NCI-H146 (cell line): ENCODE data around the gene FOXP1.

Experiments
- DNase-seq: peaks from one replicate; lab custom pipeline; 2025; lab: John Stamatoyannopoulos, UW

Gene FOXP1

DNA sequence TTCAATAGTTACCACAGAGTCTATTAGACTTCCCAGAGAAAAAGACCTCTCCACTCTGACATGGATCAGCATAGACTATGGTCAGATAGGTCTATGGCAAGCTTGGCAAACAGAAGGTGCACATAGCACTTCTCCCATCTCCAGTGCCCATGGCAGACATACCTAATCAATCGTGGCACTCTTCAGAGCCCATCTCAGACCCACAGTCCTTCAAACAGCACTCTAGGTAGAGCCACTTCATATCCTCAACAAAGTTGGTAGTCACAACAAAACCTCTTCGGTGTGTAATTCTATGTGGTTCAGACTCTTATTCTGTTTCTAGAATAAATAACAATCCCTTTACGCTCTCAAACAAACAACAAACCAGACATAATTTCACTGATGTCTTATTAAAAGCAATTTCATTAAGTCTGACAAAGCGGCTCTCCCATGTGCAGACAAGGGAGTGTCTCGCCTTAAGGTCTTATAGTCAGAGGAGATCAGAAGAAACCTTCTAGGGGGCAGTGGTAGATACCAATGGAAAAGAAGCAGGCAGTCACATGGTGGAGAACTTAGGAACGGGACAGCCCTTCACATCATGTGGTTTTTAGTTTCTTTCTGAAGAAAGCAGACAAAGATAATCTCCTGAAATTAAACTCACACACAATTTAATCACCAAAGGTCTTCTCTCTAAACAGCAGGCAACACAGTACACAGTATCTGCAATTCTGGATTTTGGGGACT lies 483.4 kb downstream of the FOXP1 start:
- no peak for DNase-seq

DNA sequence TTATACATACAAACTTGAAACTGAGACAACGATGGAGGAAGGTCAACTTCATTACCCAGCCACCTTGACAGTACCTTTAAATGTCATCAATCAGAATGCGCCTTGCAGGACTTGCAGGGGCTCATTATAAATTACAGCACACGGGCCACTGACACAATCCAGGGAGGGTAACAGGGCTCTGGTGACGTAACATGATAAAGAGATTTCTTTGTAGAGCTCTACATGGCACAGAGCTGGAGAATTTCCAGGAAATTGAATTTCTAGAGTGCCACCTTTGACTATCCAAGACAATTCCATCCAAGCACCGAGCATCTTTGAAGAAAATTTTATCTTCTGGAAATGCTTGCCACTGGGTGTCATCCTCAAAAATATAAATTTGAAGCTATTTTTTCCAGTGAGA lies 486.0 kb downstream of the FOXP1 start:
- no peak for DNase-seq

DNA sequence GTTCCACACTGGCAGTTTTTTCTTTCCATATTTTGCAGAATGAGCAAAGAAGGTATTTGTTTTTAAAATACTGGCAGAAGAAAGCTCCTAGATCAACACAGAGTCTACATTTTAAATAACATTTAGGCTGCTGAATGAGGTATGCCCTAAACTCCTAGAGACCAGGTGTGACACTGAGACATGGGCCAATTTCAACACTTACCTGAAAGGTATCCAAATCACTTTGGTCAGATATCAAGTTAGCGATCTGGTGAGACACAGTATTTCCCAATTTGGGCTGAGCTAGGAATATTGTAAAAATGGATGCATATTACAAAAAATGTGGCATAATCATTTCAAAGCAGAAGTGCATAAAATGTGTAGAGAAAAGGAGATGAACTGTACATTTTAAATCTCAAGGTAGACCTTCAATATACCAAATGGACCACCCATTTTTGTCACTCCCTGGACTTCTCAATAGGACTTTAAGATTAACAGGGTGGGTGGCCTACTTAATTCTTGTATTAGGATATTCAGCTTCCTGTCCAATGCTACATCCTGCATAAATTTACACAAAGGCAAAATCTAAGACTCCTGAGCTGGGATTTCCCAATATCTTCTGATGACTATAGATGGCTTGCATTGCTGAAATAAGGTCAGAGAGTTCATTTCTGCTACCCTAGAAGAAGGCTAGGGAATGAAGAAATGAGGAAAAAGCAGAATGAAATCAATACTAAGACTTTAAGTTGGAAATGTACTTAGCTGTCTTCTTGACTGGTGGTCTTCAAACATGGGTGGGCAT lies 487.8 kb downstream of the FOXP1 start:
- DNase-seq: no peak

DNA sequence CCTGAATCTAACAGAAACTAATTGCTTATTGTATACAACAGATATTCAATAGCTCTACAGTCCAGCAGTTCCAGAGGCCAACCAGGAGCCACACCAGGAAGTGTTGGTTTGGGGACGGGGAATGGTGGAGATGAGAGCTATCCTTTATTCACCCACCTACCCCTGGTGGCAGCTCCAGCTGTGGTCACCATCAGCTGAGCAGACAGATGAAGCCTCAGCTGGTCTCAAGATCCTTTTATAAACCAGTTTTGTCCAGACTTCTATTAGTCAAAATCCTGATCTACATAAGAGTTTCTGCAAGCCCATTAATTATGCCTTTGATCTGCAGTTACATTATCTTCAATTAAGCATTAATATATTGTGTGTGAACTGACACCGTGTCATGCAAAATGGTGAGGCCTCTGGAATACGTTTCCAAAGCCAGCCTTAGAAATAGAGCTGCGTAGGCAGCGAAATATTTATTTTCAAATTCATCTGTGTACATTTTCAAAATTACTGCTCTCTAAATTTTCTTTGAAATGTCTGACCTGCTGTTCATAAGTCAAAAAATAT lies 488.8 kb downstream of the FOXP1 start:
- no peak for DNase-seq

DNA sequence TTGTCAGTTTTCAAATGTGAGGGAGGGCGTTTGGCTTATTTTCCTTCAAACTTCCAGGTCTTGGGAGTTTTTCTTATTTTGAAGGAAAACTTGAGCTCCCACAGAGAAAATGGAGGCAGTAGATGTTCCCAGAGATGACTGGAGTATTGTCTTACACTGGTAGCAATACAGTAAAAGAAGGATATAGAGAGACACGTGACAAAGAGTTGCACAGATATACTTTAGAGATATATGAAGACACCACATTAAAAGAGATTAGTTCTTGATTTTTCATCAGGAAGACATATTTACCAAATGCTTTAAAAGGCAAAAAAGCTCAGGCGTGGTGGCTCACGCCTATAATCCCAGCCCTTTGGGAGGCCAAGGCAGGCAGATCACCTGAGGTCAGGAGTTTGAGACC lies 490.9 kb downstream of the FOXP1 start:
- no peak for DNase-seq

DNA sequence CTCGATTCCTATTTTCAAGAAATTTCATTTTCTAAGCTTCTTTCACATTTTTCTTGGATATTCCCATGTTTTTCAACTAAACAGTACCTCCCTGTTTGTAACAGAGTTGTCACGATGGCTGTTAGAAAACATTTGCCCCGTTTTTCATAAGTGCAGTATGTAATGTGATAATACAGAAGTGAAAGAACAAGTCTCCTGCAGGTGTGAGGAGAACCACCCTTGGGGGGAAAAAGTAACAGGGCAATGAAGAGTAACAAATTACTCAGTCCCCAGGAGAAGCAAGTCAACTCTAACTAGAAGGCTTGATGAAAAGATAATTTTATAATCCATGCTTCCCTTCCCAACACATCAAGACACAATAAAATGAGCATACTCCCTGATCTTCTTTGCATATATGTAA lies 493.3 kb downstream of the FOXP1 start:
- no peak for DNase-seq

DNA sequence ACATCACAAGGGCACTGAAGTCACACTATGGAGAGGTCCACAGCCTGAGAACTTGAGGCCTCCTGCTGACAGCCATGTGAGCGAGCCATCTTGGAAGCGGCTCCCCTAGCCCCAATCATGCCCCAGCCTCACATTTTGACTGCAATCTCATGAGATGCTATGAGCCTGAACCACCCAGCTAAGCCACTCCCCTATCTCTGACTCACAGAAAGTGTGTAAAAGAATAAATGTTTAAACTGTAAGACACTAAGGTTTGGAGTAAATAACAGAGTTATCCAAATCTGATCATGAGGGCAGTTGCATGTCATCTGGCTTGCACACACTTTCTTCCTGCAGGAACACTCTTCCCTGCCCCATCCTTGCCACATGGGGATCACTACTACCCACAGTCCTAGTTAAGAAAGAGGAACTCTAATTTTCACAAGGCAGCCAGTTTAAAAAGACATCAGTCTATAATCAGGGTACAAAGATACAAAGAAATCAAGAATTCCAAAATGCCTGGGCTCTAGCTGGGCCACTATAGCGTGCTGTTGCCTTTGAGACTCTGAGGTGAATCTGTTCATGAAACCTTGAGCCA lies 494.2 kb downstream of the FOXP1 start:
- no peak for DNase-seq

DNA sequence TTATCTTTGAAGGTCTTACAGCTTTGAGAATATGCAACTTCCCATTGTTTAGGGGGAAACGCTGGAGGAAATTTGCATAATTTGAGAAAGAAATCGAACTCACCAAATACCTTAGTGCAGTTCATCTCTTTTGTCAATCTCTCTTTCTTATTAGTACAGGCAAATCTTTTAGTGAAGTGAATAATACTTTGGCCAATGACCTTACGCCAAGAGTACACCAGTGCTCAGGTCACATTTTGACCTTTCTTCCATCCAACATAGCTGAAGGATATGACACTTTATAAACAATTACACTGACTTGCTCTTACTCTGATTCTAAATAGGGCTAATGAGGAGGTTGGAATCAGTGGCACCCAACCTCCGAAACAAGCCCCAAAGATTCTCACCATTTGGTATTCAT lies 494.8 kb downstream of the FOXP1 start:
- DNase-seq: no peak

DNA sequence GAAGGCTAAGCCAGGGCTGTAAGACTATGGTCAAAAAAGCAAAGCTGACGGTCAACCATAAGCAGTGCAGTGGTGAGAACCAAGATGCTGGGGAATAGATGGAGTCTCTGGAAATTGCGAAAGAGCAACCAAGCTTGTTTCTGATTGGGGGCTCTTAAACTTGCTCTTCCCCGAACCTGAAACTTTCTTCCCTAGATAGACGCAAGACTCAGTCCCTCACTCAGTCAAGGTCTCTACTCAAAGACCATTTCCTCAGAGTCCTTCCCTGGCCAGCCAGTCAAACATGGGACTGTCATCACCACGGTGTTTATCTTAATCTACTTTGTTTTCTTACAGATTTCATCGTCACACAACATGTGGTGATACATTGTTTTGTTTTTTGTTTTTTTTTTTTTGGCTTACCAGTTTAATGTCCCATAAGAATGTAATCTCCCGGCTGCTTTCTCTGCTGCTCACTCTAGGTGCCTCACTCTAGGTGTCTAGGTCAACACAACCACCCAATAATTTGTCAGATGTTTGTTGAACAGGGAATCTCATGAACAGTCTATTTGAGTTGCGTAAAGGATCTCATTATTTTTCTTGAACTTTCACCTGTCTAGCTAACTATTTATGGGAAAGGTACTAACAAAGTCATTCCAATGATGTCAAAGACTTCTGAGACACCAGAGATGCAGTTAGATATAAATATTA lies 495.4 kb downstream of the FOXP1 start:
- peak; percentile 15 for DNase-seq

DNA sequence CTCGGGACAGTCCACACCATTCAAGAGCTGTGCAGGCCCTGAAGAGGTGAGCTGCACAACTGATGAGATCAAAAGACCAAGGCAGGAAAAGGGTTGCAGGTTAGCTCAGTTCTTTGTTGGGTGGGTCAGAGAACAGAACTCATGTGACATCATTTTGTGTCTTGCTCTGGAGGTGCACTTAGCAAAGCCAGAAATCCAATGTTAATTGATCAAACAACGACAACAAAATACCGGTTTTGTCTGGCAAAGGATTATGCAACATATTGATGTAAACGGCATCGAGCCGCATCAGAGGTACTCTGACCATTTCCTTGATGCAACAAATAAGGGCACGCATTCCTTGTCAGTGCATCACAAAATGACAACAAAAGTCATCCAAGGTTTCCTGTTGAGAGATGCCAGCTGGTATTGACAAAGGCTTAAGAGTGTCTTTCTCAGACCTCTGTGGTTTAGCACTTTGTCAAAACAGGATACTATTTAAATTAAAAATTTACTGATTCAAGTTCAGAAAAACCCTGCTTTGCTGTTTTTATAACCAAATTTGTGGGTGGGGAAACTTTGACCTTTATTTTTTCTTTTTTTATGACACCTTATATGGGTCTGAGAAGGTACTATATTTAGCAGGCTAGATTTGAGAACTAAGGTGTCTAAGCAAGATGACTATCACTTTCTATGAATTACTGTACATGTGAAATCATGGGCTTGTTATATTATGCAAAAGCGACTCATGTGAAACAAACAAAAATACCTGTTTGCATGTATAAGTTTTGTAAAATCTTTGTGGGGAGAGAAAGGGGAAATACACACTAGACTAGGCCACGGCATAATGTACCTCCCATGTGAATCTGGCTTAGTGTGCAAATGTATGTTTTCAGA lies 496.1 kb downstream of the FOXP1 start:
- DNase-seq: no peak

DNA sequence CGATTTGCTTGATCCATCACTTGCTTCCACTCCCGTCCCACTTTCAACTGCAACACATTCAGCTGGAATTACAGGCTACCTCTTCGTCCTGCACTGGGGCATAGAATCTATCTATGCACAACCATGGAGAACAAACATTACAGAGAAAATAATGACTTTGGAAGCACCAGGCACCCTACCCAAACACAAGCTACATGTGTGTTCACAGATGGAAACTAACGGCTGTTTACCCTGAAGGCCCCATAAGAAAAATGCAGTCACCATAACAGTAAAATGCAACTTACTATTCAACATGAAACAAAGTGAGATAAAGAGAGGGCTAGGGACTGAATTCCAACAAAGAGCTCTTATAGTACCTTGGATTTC lies 496.8 kb downstream of the FOXP1 start:
- DNase-seq: no peak

DNA sequence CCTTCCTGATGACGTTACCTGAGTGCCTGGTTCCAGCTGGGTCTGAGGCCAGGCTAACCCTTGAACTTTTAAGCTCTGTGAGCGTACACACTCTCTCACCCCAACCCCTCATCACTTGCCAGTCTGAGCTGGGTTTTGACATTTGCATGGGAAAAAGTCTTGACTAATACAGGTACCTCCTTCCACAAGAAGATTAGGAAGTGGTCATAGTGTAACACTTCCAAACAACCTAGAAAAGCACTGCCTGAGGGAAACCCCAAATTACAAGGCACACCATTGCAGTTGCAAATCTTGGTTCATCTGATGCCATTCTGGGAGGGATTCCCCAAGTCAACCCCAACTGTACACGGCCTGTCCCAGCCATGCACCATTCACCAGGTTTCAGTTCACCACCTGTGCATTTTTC lies 499.8 kb downstream of the FOXP1 start:
- DNase-seq: no peak

DNA sequence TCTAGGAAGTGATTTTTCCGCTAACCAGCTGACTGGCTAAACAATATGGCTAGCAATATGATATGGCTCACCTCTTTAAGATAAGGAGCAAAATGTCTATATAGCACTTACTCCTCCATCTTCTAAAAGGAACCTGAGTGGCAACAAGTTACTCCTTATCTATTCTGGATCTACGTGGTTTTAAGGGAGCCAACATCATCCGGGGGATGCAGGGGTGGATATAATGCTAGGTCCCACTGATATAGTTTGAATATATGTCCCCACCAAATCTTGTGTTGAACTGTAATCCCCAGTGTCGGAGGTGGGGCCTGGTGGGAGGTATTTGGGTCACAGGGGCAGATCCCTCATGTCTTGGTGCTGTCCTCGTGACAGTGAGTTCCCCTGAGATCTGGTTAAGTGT lies 500.7 kb downstream of the FOXP1 start:
- no peak for DNase-seq

DNA sequence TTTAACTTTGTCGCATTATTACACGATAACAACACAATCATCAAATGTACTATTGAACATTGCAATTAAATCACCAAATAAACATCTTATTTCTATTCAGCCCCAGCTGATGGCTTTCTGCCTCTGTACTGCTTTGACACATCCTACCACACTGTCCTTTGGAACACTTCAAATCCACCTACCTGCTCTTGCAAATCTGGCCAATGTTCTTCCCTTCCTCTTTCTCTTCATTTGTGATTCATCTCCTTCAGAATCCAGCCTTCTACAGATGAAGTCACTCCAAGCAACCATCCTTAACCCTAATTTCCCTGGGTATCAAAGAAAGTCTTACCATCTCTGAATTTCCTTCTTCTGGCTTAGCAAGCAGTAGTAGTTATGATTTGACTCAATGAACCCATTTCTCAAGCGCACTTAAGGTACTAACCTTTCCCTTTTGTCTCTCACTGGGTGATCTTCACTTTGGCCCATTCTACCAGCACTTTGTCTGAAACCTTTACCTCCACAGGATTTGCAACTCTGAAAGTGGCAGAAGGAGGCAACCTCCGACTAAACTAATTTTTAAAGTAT lies 502.9 kb downstream of the FOXP1 start:
- no peak for DNase-seq

DNA sequence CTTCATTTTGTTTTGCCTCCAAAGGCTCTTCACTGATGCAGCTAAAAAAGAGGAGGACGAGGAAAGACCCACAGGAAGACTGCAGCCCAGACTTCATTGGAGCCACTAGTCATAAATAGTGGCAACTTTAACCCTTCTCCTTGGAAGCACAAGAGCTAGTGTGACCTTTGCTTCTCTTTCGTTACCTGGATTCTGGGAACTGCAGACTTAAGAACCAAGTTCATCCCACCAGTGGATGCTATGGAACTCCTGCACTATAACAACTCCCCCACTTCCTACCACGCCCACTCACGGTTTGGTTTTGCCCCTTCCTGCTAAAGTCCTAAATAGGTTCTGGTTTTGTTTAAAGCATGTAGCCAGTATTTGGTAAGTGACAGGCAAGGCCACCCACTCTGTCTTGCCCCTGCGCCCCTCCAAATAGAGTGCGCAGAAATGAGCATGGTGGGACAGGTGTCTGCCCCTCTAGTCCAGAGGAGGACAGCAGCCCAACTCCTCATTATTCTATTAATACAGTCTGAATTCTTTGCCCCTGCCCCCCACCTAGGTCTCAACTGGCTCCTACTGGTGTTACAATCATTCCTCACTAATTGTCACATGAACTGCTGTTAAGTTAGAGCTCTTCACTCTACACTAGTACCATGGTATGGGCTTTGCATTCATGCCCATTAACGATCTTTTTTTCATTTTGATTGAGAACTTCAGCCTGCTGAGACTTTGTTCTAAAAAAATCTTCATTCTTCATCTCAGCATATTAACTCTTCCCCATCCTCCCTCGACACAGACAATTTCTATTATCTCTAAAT lies 504.6 kb downstream of the FOXP1 start:
- DNase-seq: no peak

DNA sequence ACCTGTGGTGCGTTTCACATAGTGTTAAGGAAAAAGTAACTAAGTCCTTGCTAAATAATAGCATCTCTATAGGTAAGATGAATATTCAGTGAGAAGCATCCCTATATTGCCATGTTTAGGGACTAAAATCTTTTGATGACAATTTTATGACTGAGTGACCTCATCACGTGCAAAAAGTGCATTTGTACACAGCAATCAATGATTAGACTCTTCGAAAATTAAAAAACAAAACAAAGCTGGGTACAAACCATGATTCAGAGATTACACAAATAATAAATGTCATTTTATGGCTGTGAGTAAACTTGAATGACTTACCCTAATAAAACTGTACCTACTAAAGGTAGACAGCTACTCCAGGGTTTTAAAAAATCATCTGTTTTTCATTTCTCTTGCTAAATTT lies 505.3 kb downstream of the FOXP1 start:
- no peak for DNase-seq

DNA sequence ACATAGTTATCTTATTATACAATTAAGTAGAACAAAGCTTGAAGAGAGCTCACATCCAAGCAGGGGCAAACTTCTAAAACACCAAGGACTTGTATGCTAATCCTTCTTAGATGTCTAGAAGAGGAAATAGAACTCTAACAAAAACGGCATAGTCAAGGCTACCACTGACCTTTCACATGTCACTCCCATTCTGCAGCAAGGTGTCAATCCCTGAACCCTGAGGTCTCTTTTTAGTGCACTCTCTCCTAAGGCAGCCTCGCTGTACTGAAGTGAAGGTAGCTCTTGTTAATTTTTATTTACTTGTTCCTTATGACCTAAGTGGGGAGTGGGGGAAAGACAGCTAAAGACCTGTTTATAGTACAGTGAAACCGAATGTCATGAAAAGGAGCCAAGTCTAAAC lies 506.5 kb downstream of the FOXP1 start:
- no peak for DNase-seq

DNA sequence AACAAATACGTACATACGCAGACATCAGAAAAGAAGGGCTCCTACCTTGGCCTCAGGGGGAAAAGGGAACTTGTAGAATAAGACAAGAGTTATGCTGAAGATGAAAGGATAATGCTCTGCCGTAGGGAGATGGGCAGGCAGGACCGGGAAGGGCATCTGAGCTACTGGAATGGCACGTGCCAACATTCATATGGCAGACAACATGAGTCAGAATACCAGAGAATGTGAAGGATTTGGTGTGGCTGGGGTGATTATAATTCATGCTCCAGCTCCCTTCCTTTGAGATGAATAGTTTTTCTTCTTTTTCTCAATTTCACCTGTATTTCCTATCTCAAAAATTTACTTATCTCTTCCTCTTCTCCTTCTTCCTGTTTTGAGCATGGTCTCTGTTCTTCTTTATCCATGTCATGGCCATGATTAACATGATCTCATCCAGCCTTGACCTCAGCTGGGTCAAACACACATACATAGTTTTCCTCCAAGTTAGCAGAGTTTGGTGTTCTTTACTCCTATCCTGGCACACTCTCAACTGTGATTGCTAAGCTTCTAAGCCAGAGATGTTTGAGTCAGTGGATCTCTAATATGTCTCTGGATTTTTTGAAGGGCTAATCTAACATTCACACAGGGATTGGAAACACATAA lies 507.0 kb downstream of the FOXP1 start:
- no peak for DNase-seq

DNA sequence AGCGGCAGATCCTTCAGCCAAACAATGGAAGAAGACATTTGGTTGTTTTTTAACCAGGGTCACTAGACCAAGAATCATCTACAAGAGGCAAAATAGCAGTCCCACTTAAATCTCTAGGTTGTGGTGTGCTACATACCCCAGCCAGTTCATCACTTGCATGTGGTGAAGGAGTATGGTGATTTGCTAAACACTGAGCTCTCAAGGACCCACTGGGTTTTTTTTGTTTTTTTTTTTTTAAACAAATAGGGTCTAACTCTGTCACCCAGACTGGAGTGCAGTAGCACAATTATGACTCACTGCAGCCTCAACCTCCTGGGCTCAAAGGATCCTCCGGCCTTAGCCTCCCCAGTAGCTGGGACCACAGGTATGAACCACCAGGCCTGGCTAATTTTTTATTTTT lies 508.0 kb downstream of the FOXP1 start:
- DNase-seq: no peak

DNA sequence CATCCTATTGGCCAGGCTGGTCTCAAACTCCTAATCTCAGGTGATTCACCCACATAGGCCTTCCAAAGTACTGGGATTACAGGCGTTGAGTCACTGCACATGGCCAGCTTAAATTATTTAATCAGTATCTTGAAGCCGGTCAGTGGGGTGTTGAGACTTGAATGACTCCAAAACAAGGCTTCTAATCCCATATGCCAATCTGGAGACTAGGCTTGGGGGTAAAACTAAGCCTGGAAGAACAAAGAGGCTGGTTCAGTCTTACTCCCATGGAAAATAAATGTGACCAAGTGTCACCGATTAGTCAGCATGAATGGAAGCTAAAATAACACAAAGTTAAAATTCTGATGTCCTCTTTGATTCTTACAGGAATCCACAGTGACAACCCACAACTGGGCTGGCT lies 509.1 kb downstream of the FOXP1 start:
- no peak for DNase-seq
